22Rv1 (cell line): Measurements from ENCODE around the gene RAB39B.
"Not testable (repeated sequence)": the region's sequence is repeated elsewhere in the genome, so short reads cannot be mapped to it uniquely, and the experiment has no call there.

Experiments used
- H3K27ac ChIP-seq: fragments of 450-650 bp; 2 replicates; pipeline ENCODE4 v1.5.1; 2017
- CTCF ChIP-seq: fragments of 450-650 bp; IDR thresholded peaks from 2 replicates; pipeline ENCODE4 v1.5.1; 2017; ENCODE audit warnings: mild to moderate bottlenecking
- ZFX ChIP-seq: fragments of 450-650 bp; IDR thresholded peaks from 2 replicates; pipeline ENCODE4 v1.6.1; 2017; ENCODE audit warnings: antibody characterized with exemption, borderline replicate concordance

Gene RAB39B

GRCh38 chrX:155263854-155264628 is at the start of gene RAB39B:
Gene RAB39B, minus strand, starts transcription at chrX:155264491. Its CDS starts 203 bp downstream, at chrX:155264288.
- no peak within 1 kb of the TSS for H3K27ac ChIP-seq
- TF ChIP-seq ZFX (no peak), CTCF (no peak)

- H3K27ac ChIP-seq = no peak overlapping the region
- TF ChIP-seq ZFX (no peak), CTCF (no peak)
These were observed 49.5 kb upstream of the RAB39B start for GRCh38 chrX:155313766-155314165.

GRCh38 chrX:155293771-155294170 is 29.5 kb upstream of the RAB39B start:
- no peak overlapping the region; the same call in 1 of the 2 replicates for H3K27ac ChIP-seq
- TF ChIP-seq ZFX (no peak), CTCF (no peak)

- H3K27ac ChIP-seq = no peak overlapping the region
- no peak for TF ChIP-seq CTCF
- TF ChIP-seq ZFX = no peak
These were observed 15.6 kb upstream of the RAB39B start for GRCh38 chrX:155279873-155280272.

GRCh38 chrX:155270969-155271368 is 6.7 kb upstream of the RAB39B start:
- TF ChIP-seq CTCF (no peak), ZFX (no peak)
- H3K27ac ChIP-seq = no peak overlapping the region

- H3K27ac ChIP-seq = not testable (repeated sequence)
These were observed 3.7 kb upstream of the RAB39B start for GRCh38 chrX:155267995-155268394.

- TF ChIP-seq ZFX (no peak), CTCF (no peak)
- H3K27ac ChIP-seq = no peak overlapping the region
These were observed 2.1 kb upstream of the RAB39B start for GRCh38 chrX:155266439-155266838.
